Activated CD4-positive, alpha-beta T cell treated with anti-CD3 and anti-CD28 coated beads, Interleukin-2, amount 10 ng/mL, durations not matched to agents 24 days and 14 days (primary cell): ENCODE measurements around the gene PLAC8. TPM values are rescaled to one million over a fixed set of nuclear protein-coding genes. Genes with fewer than 3 reads are reported as not detected.
A peak's percentile ranks its signal among the peaks of the same experiment; 100 is the strongest.
"Not testable (repeated sequence)": the region's sequence is repeated elsewhere in the genome, so short reads cannot be mapped to it uniquely, and the experiment has no call there.

Experiments used
- DNase-seq: peaks from one replicate; pipeline ENCODE4 v3.0.0; 2022
- H3K27ac Mint-ChIP-seq: one replicate; pipeline ENCODE4 v1.8.0; 2022; ENCODE audit warnings: mild to moderate bottlenecking, mixed read lengths
- H3K27me3 Mint-ChIP-seq: one replicate; pipeline ENCODE4 v1.8.0; 2022; ENCODE audit warnings: mixed read lengths
- H3K36me3 Mint-ChIP-seq: one replicate; pipeline ENCODE4 v1.8.0; 2022; ENCODE audit warnings: low read depth, mild to moderate bottlenecking, mixed read lengths
- H3K4me1 Mint-ChIP-seq: one replicate; pipeline ENCODE4 v1.8.0; 2021; ENCODE audit warnings: mixed read lengths
- H3K4me3 Mint-ChIP-seq: one replicate; pipeline ENCODE4 v1.8.0; 2022; ENCODE audit warnings: mild to moderate bottlenecking, moderate library complexity, mixed read lengths
- H3K9me3 Mint-ChIP-seq: one replicate; pipeline ENCODE4 v1.8.0; 2021; ENCODE audit warnings: mixed read lengths
- intact Hi-C: fragments of 100-400 bp; cut with micrococcal nuclease; formaldehyde crosslinking; loops from one replicate; pipeline ENCODE4 v1.15.1; 2023
- total RNA-seq: library from RNA; stranded (reverse); gene quantifications from 2 replicates; pipeline ENCODE4 v1.2.3, GENCODE V29; 2022

The PLAC8 gene
- total RNA-seq, 1 donor from 2014 or later = 41.2 TPM

GRCh38 chr4:83109480-83110222, 4.9 kb downstream of the PLAC8 start:
- Mint-ChIP-seq H3K9me3 (no peaks in the 10 kb centered on the region), H3K4me3 (peak overlapping the region; percentile 89), H3K27me3 (no peaks in the 10 kb centered on the region), H3K27ac (peak overlapping the region; percentile 95), H3K36me3 (peaks cover 38% of the 10 kb centered on the region), H3K4me1 (peaks cover 50% of the 10 kb centered on the region)
- intact Hi-C loops = loop anchor here (1.0 to 5.0 kb wide), 11 partner anchors 35 to 737 kb away; partner anchors contain the start of genes COPS4, COQ2, HELQ and HNRNPD
- DNase-seq = peak; percentile 84

- intact Hi-C loops = no loop called here
- H3K9me3 Mint-ChIP-seq = no peaks in the 10 kb centered on the region
- peaks cover 45% of the 10 kb centered on the region for H3K4me1 Mint-ChIP-seq
- no peaks in the 10 kb centered on the region for H3K27me3 Mint-ChIP-seq
- H3K27ac Mint-ChIP-seq = peak overlapping the region; percentile 92
- DNase-seq = peak; percentile 62
- peak overlapping the region; percentile 89 for H3K4me3 Mint-ChIP-seq
- peaks cover 46% of the 10 kb centered on the region for H3K36me3 Mint-ChIP-seq
Observed at GRCh38 chr4:83108101-83108861, 6.2 kb downstream of the PLAC8 start.

GRCh38 chr4:83107631-83108030, 6.9 kb downstream of the PLAC8 start:
- no peaks in the 10 kb centered on the region for H3K27me3 Mint-ChIP-seq
- H3K36me3 Mint-ChIP-seq = peaks cover 50% of the 10 kb centered on the region
- DNase-seq = no peak
- H3K4me1 Mint-ChIP-seq = peaks cover 41% of the 10 kb centered on the region
- H3K4me3 Mint-ChIP-seq = peak overlapping the region; percentile 54
- H3K9me3 Mint-ChIP-seq = no peaks in the 10 kb centered on the region
- intact Hi-C loops = no loop called here
- peak overlapping the region; percentile 80 for H3K27ac Mint-ChIP-seq

- Mint-ChIP-seq H3K4me1 (peaks cover 39% of the 10 kb centered on the region), H3K27ac (peak overlapping the region; percentile 5), H3K4me3 (no peak overlapping the region), H3K9me3 (no peaks in the 10 kb centered on the region), H3K36me3 (peaks cover 68% of the 10 kb centered on the region), H3K27me3 (no peaks in the 10 kb centered on the region)
- intact Hi-C loops = loop anchor here (2.0 kb wide), 1 partner anchor 20 kb away; no protein-coding TSS in a partner anchor
- DNase-seq = no peak
Observed at GRCh38 chr4:83104991-83105390, 9.5 kb downstream of the PLAC8 start.

- H3K36me3 Mint-ChIP-seq = peaks cover 79% of the 10 kb centered on the region
- no peak overlapping the region for H3K27ac Mint-ChIP-seq
- no peaks in the 10 kb centered on the region for H3K27me3 Mint-ChIP-seq
- H3K9me3 Mint-ChIP-seq = no peaks in the 10 kb centered on the region
- intact Hi-C loops = no loop called here
- H3K4me3 Mint-ChIP-seq = no peak overlapping the region
- H3K4me1 Mint-ChIP-seq = peaks cover 30% of the 10 kb centered on the region
- no peak for DNase-seq
Observed at GRCh38 chr4:83096397-83096796, 18.1 kb downstream of the PLAC8 start.

- Mint-ChIP-seq H3K27me3 (no peaks in the 10 kb centered on the region), H3K4me1 (peaks cover 23% of the 10 kb centered on the region), H3K36me3 (peaks cover 75% of the 10 kb centered on the region), H3K27ac (peak overlapping the region; percentile 54), H3K9me3 (no peaks in the 10 kb centered on the region), H3K4me3 (no peak overlapping the region)
- no peak for DNase-seq
- intact Hi-C loops = no loop called here
Observed at GRCh38 chr4:83093060-83093640, 21.4 kb downstream of the PLAC8 start.

- Mint-ChIP-seq H3K27me3 (no peaks in the 10 kb centered on the region), H3K9me3 (no peaks in the 10 kb centered on the region), H3K27ac (no peak overlapping the region), H3K4me3 (no peak overlapping the region), H3K4me1 (peaks cover 17% of the 10 kb centered on the region), H3K36me3 (peaks cover 62% of the 10 kb centered on the region)
- DNase-seq = no peak
- intact Hi-C loops = no loop called here
Observed at GRCh38 chr4:83089410-83090157, 24.9 kb downstream of the PLAC8 start.

- H3K27me3 Mint-ChIP-seq, H3K4me3 Mint-ChIP-seq, DNase-seq, H3K9me3 Mint-ChIP-seq: not testable (repeated sequence)
- peaks cover 28% of the 10 kb centered on the region for H3K4me1 Mint-ChIP-seq
- H3K27ac Mint-ChIP-seq = peak overlapping the region; percentile 31
- H3K36me3 Mint-ChIP-seq = peaks cover 32% of the 10 kb centered on the region
- intact Hi-C loops = loop anchor here (2.0 kb wide), 1 partner anchor 20 kb away; no protein-coding TSS in a partner anchor
Observed at GRCh38 chr4:83084956-83085355, 29.6 kb downstream of the PLAC8 start.

- H3K4me1 Mint-ChIP-seq = peaks cover 28% of the 10 kb centered on the region
- peak overlapping the region; percentile 42 for H3K4me3 Mint-ChIP-seq
- H3K9me3 Mint-ChIP-seq = no peaks in the 10 kb centered on the region
Observed at GRCh38 chr4:83083925-83084475, 30.5 kb downstream of the PLAC8 start.

GRCh38 chr4:83082777-83083176, 31.8 kb downstream of the PLAC8 start:
- Mint-ChIP-seq H3K36me3 (peaks cover 22% of the 10 kb centered on the region), H3K4me1 (peaks cover 27% of the 10 kb centered on the region), H3K27me3 (no peaks in the 10 kb centered on the region), H3K9me3 (no peaks in the 10 kb centered on the region), H3K4me3 (no peak overlapping the region), H3K27ac (no peak overlapping the region)
- intact Hi-C loops = no loop called here
- DNase-seq = peak; percentile 67

More at GRCh38 chr4:83083925-83084475, 30.5 kb downstream of the PLAC8 start:
- Mint-ChIP-seq H3K27me3 (no peaks in the 10 kb centered on the region), H3K27ac (peak overlapping the region; percentile 9), H3K36me3 (peaks cover 28% of the 10 kb centered on the region)
- DNase-seq = peak; percentile 88
- intact Hi-C loops = loop anchor here (2.0 kb wide), 1 partner anchor 21 kb away; no protein-coding TSS in a partner anchor

- no peaks in the 10 kb centered on the region for H3K27me3 Mint-ChIP-seq
- no peaks in the 10 kb centered on the region for H3K9me3 Mint-ChIP-seq
- H3K4me1 Mint-ChIP-seq = peaks cover 29% of the 10 kb centered on the region
- intact Hi-C loops = no loop called here
- peaks cover 29% of the 10 kb centered on the region for H3K36me3 Mint-ChIP-seq
- H3K4me3 Mint-ChIP-seq = no peak overlapping the region
- no peak overlapping the region for H3K27ac Mint-ChIP-seq
- peak; percentile 31 for DNase-seq
Observed at GRCh38 chr4:83080561-83080960, 34.0 kb downstream of the PLAC8 start.

GRCh38 chr4:83075311-83076095, 39.0 kb downstream of the PLAC8 start:
- intact Hi-C loops = loop anchor here (2.0 kb wide), 3 partner anchors 41 to 379 kb away; partner anchors contain the start of genes COPS4 and HELQ
- peaks cover 11% of the 10 kb centered on the region for H3K4me1 Mint-ChIP-seq
- no peak overlapping the region for H3K4me3 Mint-ChIP-seq
- no peak overlapping the region for H3K27ac Mint-ChIP-seq
- DNase-seq = no peak
- H3K27me3 Mint-ChIP-seq = no peaks in the 10 kb centered on the region
- no peaks in the 10 kb centered on the region for H3K9me3 Mint-ChIP-seq
- peaks cover 36% of the 10 kb centered on the region for H3K36me3 Mint-ChIP-seq
